Measurements from ENCODE around the gene PTPN2.

GRCh38 chr18:12742453-12742852 lies 141.6 kb downstream of the PTPN2 start:
- TF ChIP-seq CTCF (IDR thresholded peaks at IDR 0.05; ENCODE audit: low read depth, low read length) (no peak), EZH2phosphoT487 (IDR thresholded peaks at IDR 0.05; ENCODE audit: low read depth) (no peak)
